Neural cell (in vitro differentiated cells): ENCODE results near the gene ZNF561.

Source experiments
- EP300 ChIP-seq: fragments of 450-650 bp; conservative IDR thresholded peaks from 2 replicates; pipeline ENCODE4 v1.6.1; 2014; ENCODE audit warnings: antibody characterized with exemption, mild to moderate bottlenecking, moderate library complexity; ENCODE audit not compliant: poor library complexity, severe bottlenecking
- EZH2 ChIP-seq: fragments of 200-600, 300-800 bp; shearing (Covaris generic), sonication (generic); IDR thresholded peaks from 2 replicates; pipeline ENCODE4 v1.6.1; 2014; ENCODE audit warnings: antibody characterized with exemption, low read length, borderline replicate concordance, mild to moderate bottlenecking; ENCODE audit not compliant: insufficient read depth, poor library complexity, severe bottlenecking
- MXI1 ChIP-seq: fragments of 450-650 bp; conservative IDR thresholded peaks from 2 replicates; pipeline ENCODE4 v1.6.1; 2014; ENCODE audit warnings: antibody characterized with exemption, mild to moderate bottlenecking; ENCODE audit not compliant: poor library complexity, severe bottlenecking
- POLR2AphosphoS5 ChIP-seq: IDR thresholded peaks from 2 replicates; pipeline ENCODE4 v1.6.1; 2012
- TAF1 ChIP-seq: IDR thresholded peaks from 2 replicates; pipeline ENCODE4 v1.6.1; 2012; ENCODE audit warnings: low read depth
- TF ChIP-seq, protein P1 (sequence below): fragments of 450-650 bp; IDR thresholded peaks from 2 replicates; pipeline ENCODE4 v1.5.1; 2014; ENCODE audit warnings: antibody characterized with exemption, mild to moderate bottlenecking, moderate library complexity; ENCODE audit not compliant: poor library complexity, severe bottlenecking

DNA sequence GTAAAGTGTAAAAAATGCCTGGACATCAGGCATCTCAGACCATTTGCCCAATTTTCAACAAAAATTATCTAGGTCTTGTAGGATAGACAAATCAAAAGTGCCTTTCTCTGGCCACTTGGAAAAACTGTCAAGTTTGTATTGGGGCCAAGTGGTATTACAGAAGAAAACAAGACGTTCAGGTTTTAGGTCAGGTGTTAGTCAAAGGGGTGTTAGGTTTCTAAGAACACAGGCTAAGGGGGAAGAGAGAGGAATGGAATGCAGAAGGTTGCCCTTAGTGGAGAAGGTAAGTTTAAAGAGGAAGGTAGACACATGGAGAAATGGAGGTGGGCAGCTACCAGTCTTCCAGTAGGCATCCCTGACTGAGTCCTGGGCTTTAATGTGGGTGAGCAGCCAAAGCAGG lies 19.9 kb upstream of the ZNF561 start:
- TF ChIP-seq, protein P1, sequence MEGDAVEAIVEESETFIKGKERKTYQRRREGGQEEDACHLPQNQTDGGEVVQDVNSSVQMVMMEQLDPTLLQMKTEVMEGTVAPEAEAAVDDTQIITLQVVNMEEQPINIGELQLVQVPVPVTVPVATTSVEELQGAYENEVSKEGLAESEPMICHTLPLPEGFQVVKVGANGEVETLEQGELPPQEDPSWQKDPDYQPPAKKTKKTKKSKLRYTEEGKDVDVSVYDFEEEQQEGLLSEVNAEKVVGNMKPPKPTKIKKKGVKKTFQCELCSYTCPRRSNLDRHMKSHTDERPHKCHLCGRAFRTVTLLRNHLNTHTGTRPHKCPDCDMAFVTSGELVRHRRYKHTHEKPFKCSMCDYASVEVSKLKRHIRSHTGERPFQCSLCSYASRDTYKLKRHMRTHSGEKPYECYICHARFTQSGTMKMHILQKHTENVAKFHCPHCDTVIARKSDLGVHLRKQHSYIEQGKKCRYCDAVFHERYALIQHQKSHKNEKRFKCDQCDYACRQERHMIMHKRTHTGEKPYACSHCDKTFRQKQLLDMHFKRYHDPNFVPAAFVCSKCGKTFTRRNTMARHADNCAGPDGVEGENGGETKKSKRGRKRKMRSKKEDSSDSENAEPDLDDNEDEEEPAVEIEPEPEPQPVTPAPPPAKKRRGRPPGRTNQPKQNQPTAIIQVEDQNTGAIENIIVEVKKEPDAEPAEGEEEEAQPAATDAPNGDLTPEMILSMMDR = no peak
- no peak for TF ChIP-seq EP300
- no peak for TF ChIP-seq TAF1
- no peak for TF ChIP-seq POLR2AphosphoS5
- TF ChIP-seq EZH2 = no peak
- no peak for TF ChIP-seq MXI1
